NOMO-1 (cell line): Measurements from ENCODE around the gene ARMH4.
A peak's percentile ranks its signal among the peaks of the same experiment; 100 is the strongest.

Experiments used
- DNase-seq, 2 experiments: peaks; one replicate each; lab custom pipeline; 2025; ENCODE audit not compliant: unreplicated experiment in 2 of 2; lab: John Stamatoyannopoulos, UW

The ARMH4 gene

GRCh38 chr14:58060077-58060476 is 91.9 kb downstream of the ARMH4 start:
- no peak for DNase-seq

GRCh38 chr14:58059126-58059525 is 92.9 kb downstream of the ARMH4 start:
- DNase-seq, result no peak

GRCh38 chr14:58055497-58056010 is 96.5 kb downstream of the ARMH4 start:
- DNase-seq, result no peak

- DNase-seq, result no peak
These were observed 97.9 kb downstream of the ARMH4 start for GRCh38 chr14:58054100-58054499.

- DNase-seq, result no peak
These were observed 103.8 kb downstream of the ARMH4 start for GRCh38 chr14:58048219-58048618.

DNA sequence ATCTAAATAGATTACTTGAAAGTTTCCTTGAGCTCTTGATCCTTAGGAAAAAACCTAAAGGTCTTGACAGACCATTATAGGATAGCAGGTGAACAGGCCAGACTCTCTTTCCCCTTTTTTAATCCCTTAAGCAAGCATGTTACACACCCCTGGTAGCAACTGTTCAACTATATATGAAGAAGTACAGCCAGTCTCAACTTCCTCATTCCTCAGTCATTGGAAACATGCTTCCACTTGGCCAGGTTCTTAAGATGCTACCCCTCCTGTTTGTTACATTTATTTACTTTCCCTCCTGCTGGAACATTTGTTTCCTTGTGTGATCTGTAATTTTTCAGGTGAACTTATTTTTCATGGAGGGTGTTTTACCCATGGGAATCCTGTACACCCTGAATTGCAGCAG is 124.1 kb downstream of the ARMH4 start:
- DNase-seq, result peak in 1 of 2 experiments; percentile 20

DNA sequence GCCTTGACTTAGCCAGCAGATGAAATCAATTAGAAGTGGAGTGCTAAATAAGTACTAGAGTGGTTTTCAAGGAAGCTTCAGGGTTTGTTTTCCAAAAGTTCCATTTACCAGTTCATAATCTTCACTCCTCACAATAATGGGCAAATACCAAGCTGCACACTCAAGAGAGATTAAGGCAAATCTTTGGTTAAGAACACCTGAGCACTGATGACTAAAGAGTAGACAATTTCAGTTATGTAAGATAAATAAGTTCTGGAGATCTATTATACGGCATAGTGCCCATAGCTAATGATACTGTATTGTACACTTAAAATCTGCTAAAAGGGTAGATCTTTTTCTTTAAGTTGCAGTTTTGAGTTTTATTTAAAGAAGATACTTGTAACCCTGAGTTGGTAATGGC is 125.0 kb downstream of the ARMH4 start:
- no peak for DNase-seq

GRCh38 chr14:58026219-58026618 is 125.8 kb downstream of the ARMH4 start:
- no peak for DNase-seq

DNA sequence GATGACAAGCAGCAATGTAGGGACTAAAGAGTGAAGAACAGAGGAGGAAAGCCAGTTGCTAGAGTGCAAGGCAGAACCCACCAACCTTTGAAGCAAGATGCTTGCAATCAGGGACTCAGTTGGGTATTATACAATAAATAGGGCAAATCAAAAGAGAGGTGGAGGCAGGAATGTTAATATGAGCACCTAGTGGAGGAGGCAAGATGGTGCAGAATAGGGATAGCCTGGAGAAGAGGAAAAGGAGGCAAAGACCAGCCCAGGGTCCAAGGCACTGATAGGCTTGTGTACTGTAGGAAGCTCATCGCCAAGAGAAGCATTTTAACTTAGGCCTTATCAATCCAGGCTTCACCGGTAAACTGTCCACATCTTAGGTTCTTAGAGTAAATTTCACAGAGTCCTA is 137.2 kb downstream of the ARMH4 start:
- DNase-seq, result no peak

- no peak for DNase-seq
These were observed 149.4 kb downstream of the ARMH4 start for GRCh38 chr14:58002618-58003017.

DNA sequence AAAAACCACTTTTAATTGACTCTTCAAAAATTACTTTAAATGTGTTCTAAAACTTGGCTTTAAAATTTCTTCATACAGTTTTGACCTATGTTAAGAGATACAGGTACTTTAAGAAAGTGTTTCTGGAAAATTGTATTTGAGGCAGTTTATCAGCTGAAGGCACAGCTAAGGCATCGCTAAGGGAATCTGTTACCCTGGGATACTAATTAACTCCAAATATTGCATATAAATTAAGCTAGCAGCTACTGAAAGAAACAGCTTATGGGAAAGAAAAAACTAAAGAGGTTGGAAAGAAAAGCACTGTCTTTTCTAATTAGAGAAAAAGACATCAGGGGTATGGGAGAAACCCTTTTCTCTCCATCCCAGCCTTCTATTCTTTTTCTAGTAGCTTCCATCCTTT is 152.0 kb downstream of the ARMH4 start:
- DNase-seq, result no peak

DNA sequence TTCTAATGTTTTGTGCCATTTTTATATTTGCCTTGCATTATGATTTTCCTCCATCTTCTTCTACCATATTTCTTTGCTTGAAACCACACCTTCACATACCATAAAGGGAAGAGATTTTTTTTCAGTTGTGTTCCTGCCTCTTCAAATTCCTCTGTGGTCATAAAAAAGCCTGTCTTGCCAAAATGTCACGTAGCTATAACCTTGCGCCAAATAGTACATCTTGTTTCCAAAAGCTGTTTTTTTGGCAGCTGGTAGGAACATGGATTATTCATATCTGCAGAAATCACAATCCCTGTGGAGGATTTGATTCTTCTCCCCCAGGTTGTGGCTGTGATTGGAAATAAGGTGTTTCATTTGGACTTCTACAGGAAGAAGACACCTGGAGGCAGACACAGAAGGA is 152.5 kb downstream of the ARMH4 start:
- no peak for DNase-seq

DNA sequence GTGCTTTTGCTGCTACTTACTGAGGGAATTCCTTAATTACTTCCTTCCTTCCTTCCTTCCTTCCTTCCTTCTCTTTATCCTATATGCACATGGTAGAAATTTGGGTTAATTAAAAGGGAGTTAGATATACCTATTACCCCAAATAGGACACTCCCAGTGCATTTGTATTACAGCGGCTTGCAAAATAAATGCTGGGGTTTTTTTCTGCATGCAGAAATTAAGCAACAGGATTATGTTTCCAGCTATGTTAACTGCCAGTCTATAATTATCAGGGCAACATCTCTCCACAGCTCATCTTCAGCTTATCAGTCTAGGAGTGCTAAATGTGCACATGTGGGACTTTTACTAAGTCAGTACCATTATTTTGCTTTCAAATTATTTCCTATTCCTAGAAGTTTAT is 153.2 kb downstream of the ARMH4 start:
- no peak for DNase-seq

DNA sequence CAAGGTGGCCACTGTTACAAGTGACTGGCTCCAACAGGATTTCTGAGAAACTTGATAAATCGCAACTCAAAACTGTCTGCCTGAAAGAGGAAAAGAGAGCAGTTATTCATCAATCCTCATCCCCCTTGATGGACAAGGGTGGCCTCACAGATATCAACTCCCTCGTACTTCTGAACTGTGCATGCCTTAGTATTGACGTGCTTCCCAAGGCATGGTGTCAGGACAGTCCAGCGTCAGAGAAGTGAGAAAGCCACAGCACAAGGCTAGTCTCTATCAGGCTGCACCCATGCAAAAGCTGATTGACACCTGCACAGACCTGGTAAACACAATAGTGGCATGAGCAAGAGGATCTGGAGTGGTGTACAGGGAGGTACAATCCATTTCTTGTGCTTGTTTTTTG is 160.7 kb downstream of the ARMH4 start:
- no peak for DNase-seq

- DNase-seq, result no peak
These were observed 163.6 kb downstream of the ARMH4 start for GRCh38 chr14:57988445-57988844.

GRCh38 chr14:57987596-57988300 is 164.3 kb downstream of the ARMH4 start:
- no peak for DNase-seq

DNA sequence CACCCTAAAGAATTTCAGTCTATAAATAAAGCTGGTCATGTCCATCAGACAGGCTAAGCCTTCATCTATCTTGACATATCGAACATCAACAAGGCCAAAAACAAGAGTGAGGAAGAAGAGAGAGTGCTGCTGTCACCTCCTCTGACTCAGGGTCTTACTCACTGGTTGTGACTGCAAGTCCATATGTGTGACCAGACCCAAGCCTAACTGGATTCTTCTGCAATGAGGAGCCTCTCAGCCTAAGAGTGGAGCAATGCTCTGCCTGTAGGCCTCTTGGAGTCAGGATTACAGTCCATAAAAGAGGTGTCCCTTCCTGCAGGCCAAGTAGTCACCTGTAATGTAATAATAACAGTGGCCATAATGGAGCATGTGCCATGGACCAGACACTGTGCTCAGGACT is 165.0 kb downstream of the ARMH4 start:
- DNase-seq, result no peak

DNA sequence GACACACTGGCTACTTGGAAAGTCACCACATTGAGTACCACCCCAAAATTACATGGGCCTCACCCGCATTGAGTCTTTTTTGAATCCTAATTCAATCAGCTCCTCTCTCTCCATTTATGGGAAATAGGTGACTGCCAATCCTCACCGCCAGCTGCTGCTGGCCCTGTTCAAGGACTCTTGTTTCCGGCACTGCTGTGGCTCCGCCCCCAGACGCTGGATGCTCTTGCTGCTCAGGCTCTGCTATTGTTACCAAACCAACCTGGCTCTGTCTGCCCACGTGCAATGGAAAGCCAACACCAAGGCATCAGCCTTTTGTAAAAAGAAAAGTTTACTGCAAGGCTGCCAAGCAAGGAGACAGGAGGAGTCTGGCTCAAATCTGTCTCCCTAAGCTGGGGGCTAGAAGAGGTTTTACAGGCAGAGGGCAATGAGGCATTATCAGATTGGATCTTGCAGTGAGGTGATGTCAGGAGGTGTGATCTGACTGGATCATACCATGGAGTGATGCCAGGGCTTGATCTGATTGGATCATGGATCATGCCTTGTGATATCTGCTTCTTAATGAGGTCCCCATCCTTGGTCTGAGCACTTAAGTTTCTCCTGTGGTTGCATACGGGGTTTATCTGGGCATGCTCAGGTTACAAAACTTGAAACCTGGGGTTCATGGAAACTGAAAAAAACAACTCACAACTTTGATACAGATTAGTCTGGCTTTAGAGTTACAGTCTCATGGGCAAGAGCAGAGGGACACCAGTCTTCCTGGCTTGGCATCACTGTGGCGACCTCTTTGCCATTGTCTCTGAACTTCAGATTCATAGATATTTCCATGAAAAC is 169.0 kb downstream of the ARMH4 start:
- no peak for DNase-seq

DNA sequence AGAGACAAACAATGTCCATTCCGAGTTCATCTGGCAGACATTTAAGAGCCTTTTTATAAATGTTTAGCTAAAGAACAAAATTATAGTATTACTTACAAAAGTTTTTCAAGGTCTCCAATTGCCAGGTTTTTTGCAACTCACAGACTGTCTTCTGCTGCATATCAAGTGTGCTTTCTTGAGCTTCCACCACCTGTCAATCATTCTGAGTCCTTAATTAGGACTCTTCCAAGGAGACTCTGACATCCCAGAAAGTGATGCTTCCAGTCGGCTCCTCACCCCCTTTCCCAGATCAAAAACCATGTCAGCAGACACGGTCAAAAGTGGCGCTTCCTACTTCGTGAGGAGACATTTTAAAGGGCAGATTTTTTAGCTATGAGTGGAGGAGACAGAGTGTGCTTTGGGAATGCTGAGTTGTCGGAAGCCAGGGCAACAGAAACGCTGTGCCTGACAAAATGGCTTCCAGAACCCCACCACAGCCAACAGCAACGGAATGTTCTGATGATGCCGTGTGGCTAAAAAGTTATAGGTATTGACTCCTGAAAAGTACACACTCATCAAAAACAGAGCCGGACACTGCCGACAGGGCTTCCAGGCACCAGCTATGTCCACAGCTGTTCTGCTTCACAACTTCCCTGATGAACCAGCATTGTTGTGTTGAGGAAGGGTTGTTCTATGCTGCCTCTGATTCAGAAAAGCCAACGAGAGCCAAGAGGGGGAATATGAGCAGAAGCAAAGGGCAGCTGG is 170.0 kb downstream of the ARMH4 start:
- no peak for DNase-seq

DNA sequence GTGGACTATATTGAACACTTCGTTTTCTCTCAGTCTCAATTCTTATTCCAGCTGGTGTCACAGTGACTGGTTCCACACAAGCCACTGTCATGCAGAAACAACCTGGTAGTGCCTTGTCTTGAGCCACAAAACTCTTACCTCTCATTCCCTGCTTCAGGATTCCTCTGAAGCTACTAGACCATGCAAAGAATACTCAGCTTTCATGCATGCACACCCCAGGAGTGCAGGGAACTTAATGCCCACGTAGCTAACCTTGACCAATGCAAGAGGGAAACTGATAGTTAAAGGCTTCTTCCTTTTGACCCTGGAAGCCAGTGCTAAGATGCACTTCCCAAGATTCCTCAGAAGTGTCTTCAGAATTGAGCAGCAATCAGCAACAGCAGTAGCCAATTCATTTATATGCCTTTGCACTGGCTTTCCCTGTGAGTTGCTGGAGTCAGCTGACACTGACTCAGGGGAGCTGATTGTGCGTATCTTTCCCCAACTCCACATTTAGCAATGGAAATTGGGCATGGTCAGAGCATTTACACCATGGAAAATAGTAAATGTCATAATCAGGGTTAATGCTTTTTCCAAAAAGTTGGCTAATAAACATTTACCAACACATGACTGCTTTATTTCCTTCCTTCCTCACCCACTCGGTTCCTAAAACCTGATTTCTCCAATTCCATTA is 172.5 kb downstream of the ARMH4 start:
- DNase-seq, result no peak

- no peak for DNase-seq
These were observed 175.3 kb downstream of the ARMH4 start for GRCh38 chr14:57976701-57977100.
